Mesenchymal stem cell (in vitro differentiated cells and primary cell): ENCODE measurements around the gene STX1A.

Source experiments
- DNase-seq: peaks from one replicate; pipeline ENCODE4 v3.0.0-alpha.2; 2013
- H2AFZ ChIP-seq: one replicate; pipeline ENCODE4 v1.6.1; 2013; ENCODE audit warnings: low read depth, mild to moderate bottlenecking, control low read depth, inconsistent platforms, low read length, moderate library complexity
- H2AK5ac ChIP-seq: 2 replicates; pipeline ENCODE4 v1.6.1; 2013; ENCODE audit warnings: low read length, moderate library complexity, mild to moderate bottlenecking, inconsistent platforms; ENCODE audit not compliant: severe bottlenecking
- H2BK120ac ChIP-seq: one replicate; pipeline ENCODE4 v1.6.1; 2013; ENCODE audit warnings: low read depth, mild to moderate bottlenecking, inconsistent platforms, low read length, moderate library complexity
- H2BK12ac ChIP-seq, 2 experiments: one replicate each; pipeline ENCODE4 v1.6.1; 2013; ENCODE audit warnings: inconsistent platforms in 2 of 2, low read length in 2 of 2, mild to moderate bottlenecking in 2 of 2, moderate library complexity in 2 of 2, control low read depth in 1 of 2
- H2BK15ac ChIP-seq: one replicate; pipeline ENCODE4 v1.6.1; 2013; ENCODE audit warnings: mild to moderate bottlenecking, low read depth, inconsistent platforms; ENCODE audit not compliant: poor library complexity, severe bottlenecking
- H2BK5ac ChIP-seq: 2 replicates; pipeline ENCODE4 v1.6.1; 2013; ENCODE audit warnings: low read depth, mild to moderate bottlenecking, low read length, control low read depth, inconsistent platforms; ENCODE audit not compliant: poor library complexity, severe bottlenecking
- H3K14ac ChIP-seq, 2 experiments: one replicate each; pipeline ENCODE4 v1.6.1; 2013; ENCODE audit warnings: inconsistent platforms in 2 of 2, low read length in 2 of 2, control low read depth in 1 of 2, mild to moderate bottlenecking in 1 of 2, moderate library complexity in 1 of 2
- H3K18ac ChIP-seq, 2 experiments: one replicate each; pipeline ENCODE4 v1.6.1; 2013; ENCODE audit warnings: inconsistent platforms in 2 of 2, low read length in 2 of 2, control low read depth in 1 of 2, low read depth in 1 of 2, mild to moderate bottlenecking in 1 of 2
- H3K23ac ChIP-seq, 2 experiments: one replicate each; pipeline ENCODE4 v1.6.1; 2013; ENCODE audit warnings: inconsistent platforms in 2 of 2, low read length in 2 of 2, mild to moderate bottlenecking in 2 of 2, moderate library complexity in 2 of 2, control low read depth in 1 of 2
- H3K27ac ChIP-seq: 2 replicates; pipeline ENCODE4 v1.5.1; 2013; ENCODE audit warnings: mild to moderate bottlenecking, moderate library complexity, low read length, control low read depth, inconsistent platforms; ENCODE audit not compliant: poor library complexity, severe bottlenecking
- H3K27me3 ChIP-seq, 2 experiments: 2 replicates each; pipeline versions ENCODE4 v1.6.1 to v1.7.0; 2013; ENCODE audit warnings: low read length in 2 of 2, mild to moderate bottlenecking in 2 of 2, moderate library complexity in 2 of 2, control low read depth in 1 of 2, inconsistent platforms in 1 of 2; ENCODE audit not compliant: control insufficient read depth in 1 of 2, insufficient read depth in 1 of 2
- H3K36me3 ChIP-seq, 2 experiments: 2 replicates each; pipeline versions ENCODE4 v1.6.1 to v1.7.0; 2013; ENCODE audit warnings: low read length in 2 of 2, control low read depth in 1 of 2, inconsistent platforms in 1 of 2, low read depth in 1 of 2, mild to moderate bottlenecking in 1 of 2; ENCODE audit not compliant: insufficient read depth in 2 of 2, control insufficient read depth in 1 of 2
- H3K4ac ChIP-seq, 2 experiments: one replicate each; pipeline ENCODE4 v1.6.1; 2013; ENCODE audit warnings: inconsistent platforms in 2 of 2, low read length in 2 of 2, mild to moderate bottlenecking in 2 of 2, moderate library complexity in 2 of 2, control low read depth in 1 of 2, low read depth in 1 of 2
- H3K4me1 ChIP-seq: 2 replicates; pipeline ENCODE4 v1.6.1; 2013; ENCODE audit warnings: low read depth, low read length, control low read depth; ENCODE audit not compliant: control insufficient read depth, insufficient read depth
- H3K4me2 ChIP-seq: 2 replicates; pipeline ENCODE4 v1.6.1; 2013; ENCODE audit warnings: low read length, mild to moderate bottlenecking, inconsistent platforms; ENCODE audit not compliant: poor library complexity, severe bottlenecking
- H3K4me3 ChIP-seq, 2 experiments: 2 replicates each; pipeline versions ENCODE4 v1.5.1 to v1.7.0; 2013; ENCODE audit warnings: low read length in 2 of 2, mild to moderate bottlenecking in 2 of 2, control low read depth in 1 of 2, low read depth in 1 of 2; ENCODE audit not compliant: insufficient read depth in 1 of 2
- H3K79me1 ChIP-seq: replicated peaks from 2 replicates; pipeline ENCODE4 v1.6.1; 2013; ENCODE audit warnings: mild to moderate bottlenecking, control low read depth, low read length, inconsistent platforms; ENCODE audit not compliant: poor library complexity, severe bottlenecking
- H3K9ac ChIP-seq: 2 replicates; pipeline ENCODE4 v1.7.0; 2013; ENCODE audit warnings: mild to moderate bottlenecking, low read length, moderate library complexity
- H3K9me3 ChIP-seq: 2 replicates; pipeline ENCODE4 v1.7.0; 2013; ENCODE audit warnings: mild to moderate bottlenecking, low read length; ENCODE audit not compliant: control insufficient read depth
- H4K8ac ChIP-seq: one replicate; pipeline ENCODE4 v1.6.1; 2013; ENCODE audit warnings: inconsistent platforms, mild to moderate bottlenecking, low read length, moderate library complexity
- H4K91ac ChIP-seq: one replicate; pipeline ENCODE4 v1.6.1; 2013; ENCODE audit warnings: mild to moderate bottlenecking, low read length, inconsistent platforms
- WGBS: methylation state at CpG from one replicate; pipeline ENCODE4 v1.1.7; 2013; ENCODE audit warnings: mixed read lengths; 5-methylcytosine and 5-hydroxymethylcytosine counted together

The STX1A gene

GRCh38 chr7:73727952-73728351 is 8.5 kb upstream of the STX1A start:
- no peak overlapping the region for H4K8ac ChIP-seq
- H3K9ac ChIP-seq = no peak overlapping the region
- no peak overlapping the region for H2BK120ac ChIP-seq
- H4K91ac ChIP-seq = no peak overlapping the region
- H2AK5ac ChIP-seq = no peak overlapping the region
- H3K14ac ChIP-seq = no peak overlapping the region
- no peak for DNase-seq
- WGBS = 94% methylated on average over 3 of the region's 3 CpGs
- no peak overlapping the region for H2BK15ac ChIP-seq
- H2BK12ac ChIP-seq = no peak overlapping the region
- H2BK5ac ChIP-seq = no peak overlapping the region
- H3K4me3 ChIP-seq = no peak overlapping the region
- no peak overlapping the region for H2AFZ ChIP-seq
- H3K27ac ChIP-seq = no peak overlapping the region
- H3K4ac ChIP-seq = no peak overlapping the region
- H3K4me1 ChIP-seq = no peaks in the 10 kb centered on the region
- no peak overlapping the region for H3K18ac ChIP-seq
- no peaks in the 10 kb centered on the region for H3K36me3 ChIP-seq
- H3K23ac ChIP-seq = no peak overlapping the region
- no peaks in the 10 kb centered on the region for H3K79me1 ChIP-seq
- peaks cover 3 to 11% of the 10 kb centered on the region in 2 experiments for H3K27me3 ChIP-seq
- no peak overlapping the region for H3K4me2 ChIP-seq
- no peaks in the 10 kb centered on the region for H3K9me3 ChIP-seq

GRCh38 chr7:73726083-73726466 is 6.6 kb upstream of the STX1A start:
- Histone ChIP-seq H2BK12ac (no peak overlapping the region), H2AFZ (no peak overlapping the region), H3K18ac (no peak overlapping the region), H2BK15ac (no peak overlapping the region), H4K91ac (no peak overlapping the region), H3K36me3 (no peaks in the 10 kb centered on the region), H3K79me1 (no peaks in the 10 kb centered on the region), H3K27ac (no peak overlapping the region), H3K23ac (peak overlapping the region in 1 of 2 experiments; percentile 47), H3K9me3 (no peaks in the 10 kb centered on the region), H3K27me3 (peaks cover 3 to 11% of the 10 kb centered on the region in 2 experiments), H3K4ac (no peak overlapping the region), H4K8ac (no peak overlapping the region), H2AK5ac (no peak overlapping the region), H3K4me3 (no peak overlapping the region), H3K4me2 (no peak overlapping the region), H2BK120ac (no peak overlapping the region), H3K14ac (peak overlapping the region in 1 of 2 experiments; percentile 68), H3K4me1 (peaks cover 3% of the 10 kb centered on the region), H3K9ac (no peak overlapping the region), H2BK5ac (no peak overlapping the region)
- no peak for DNase-seq
- whole genome bisulfite sequencing = 90% methylated on average over 1 of the region's 1 CpG

GRCh38 chr7:73723813-73724212 is 4.3 kb upstream of the STX1A start:
- Histone ChIP-seq H3K4me3 (no peak overlapping the region), H4K91ac (no peak overlapping the region)
- WGBS = 88% methylated on average over 2 of the region's 3 CpGs

GRCh38 chr7:73722785-73723184 is 3.3 kb upstream of the STX1A start:
- no peak overlapping the region for H3K4me2 ChIP-seq
- 75% methylated on average over 6 of the region's 6 CpGs for WGBS

More at GRCh38 chr7:73723813-73724212, 4.3 kb upstream of the STX1A start:
- Histone ChIP-seq H2BK12ac (no peak overlapping the region), H2AFZ (no peak overlapping the region), H3K18ac (no peak overlapping the region), H2BK5ac (no peak overlapping the region), H2BK15ac (no peak overlapping the region), H2AK5ac (no peak overlapping the region), H4K8ac (no peak overlapping the region), H3K14ac (no peak overlapping the region), H3K4me1 (peaks cover 8% of the 10 kb centered on the region), H3K27ac (no peak overlapping the region), H3K27me3 (peaks cover 3 to 10% of the 10 kb centered on the region in 2 experiments), H3K9ac (no peak overlapping the region), H3K79me1 (no peaks in the 10 kb centered on the region), H3K36me3 (no peaks in the 10 kb centered on the region), H3K4ac (no peak overlapping the region), H2BK120ac (no peak overlapping the region), H3K23ac (no peak overlapping the region), H3K9me3 (no peaks in the 10 kb centered on the region), H3K4me2 (no peak overlapping the region)
- no peak for DNase-seq

More at GRCh38 chr7:73722785-73723184, 3.3 kb upstream of the STX1A start:
- no peak overlapping the region for H3K4ac ChIP-seq
- H3K27ac ChIP-seq = no peak overlapping the region
- H3K14ac ChIP-seq = no peak overlapping the region
- peaks cover 3 to 7% of the 10 kb centered on the region in 2 experiments for H3K27me3 ChIP-seq
- no peak overlapping the region for H3K9ac ChIP-seq
- no peak overlapping the region for H4K91ac ChIP-seq
- DNase-seq = no peak
- H2BK15ac ChIP-seq = no peak overlapping the region
- no peak overlapping the region for H3K4me3 ChIP-seq
- no peak overlapping the region for H2BK120ac ChIP-seq
- no peak overlapping the region for H2AFZ ChIP-seq
- no peak overlapping the region for H3K18ac ChIP-seq
- H2AK5ac ChIP-seq = no peak overlapping the region
- H4K8ac ChIP-seq = no peak overlapping the region
- H3K9me3 ChIP-seq = no peaks in the 10 kb centered on the region
- no peak overlapping the region for H3K23ac ChIP-seq
- H3K79me1 ChIP-seq = no peaks in the 10 kb centered on the region
- H3K4me1 ChIP-seq = peaks cover 15% of the 10 kb centered on the region
- H2BK5ac ChIP-seq = no peak overlapping the region
- no peaks in the 10 kb centered on the region for H3K36me3 ChIP-seq
- no peak overlapping the region for H2BK12ac ChIP-seq
